Epithelial cell of esophagus (primary cell): ENCODE results near the gene LIMCH1.

Experiments used
- DNase-seq: peaks from one replicate; pipeline ENCODE4 v3.0.0; 2010; ENCODE audit warnings: low read depth
- H3K4me3 ChIP-seq: 2 replicates; pipeline ENCODE4 v1.5.1; 2011; ENCODE audit warnings: mild to moderate bottlenecking, low read length, control low read depth
- CTCF ChIP-seq: IDR thresholded peaks from 2 replicates; pipeline ENCODE4 v1.5.1; 2011; ENCODE audit warnings: low read depth, mild to moderate bottlenecking, low read length, control low read depth, inconsistent platforms; ENCODE audit not compliant: insufficient read depth; ENCODE audit errors: missing control alignments

Gene LIMCH1

GRCh38 chr4:41599192-41599786 lies 61.3 kb downstream of the LIMCH1 start:
- DNase-seq, result no peak
- no peak overlapping the region for H3K4me3 ChIP-seq
- TF ChIP-seq CTCF, result no peak

DNA sequence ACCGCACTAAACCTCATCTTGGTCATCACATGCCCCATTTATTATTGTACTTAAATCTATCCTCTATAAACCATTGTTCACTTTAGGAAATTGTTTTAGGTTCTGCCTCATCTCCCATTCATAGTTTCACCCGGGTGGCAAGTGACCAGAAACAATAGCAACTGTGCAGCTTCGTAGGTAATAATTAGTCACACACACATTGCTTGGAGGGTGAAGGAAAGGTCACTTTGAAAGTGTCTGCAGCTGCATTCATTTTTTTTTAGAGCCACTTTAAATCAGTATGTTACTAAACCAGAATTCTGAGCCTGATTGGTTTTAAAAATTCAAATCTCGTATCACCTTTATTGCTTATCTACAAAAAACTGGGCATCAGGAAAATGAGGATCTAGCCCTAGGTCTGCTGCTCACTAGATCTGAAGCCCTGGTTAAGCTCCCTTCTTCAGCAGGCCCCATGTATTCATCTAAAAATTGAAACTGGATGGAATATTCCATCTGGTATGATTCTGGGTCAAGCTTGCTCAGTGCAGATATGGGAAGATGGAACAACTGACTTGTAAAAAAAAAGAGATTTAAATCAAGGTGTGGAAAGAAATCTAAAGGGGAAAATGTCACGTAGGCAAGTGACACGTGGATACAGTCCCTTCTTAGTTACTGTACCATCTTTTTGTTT lies 62.4 kb downstream of the LIMCH1 start:
- no peak overlapping the region for H3K4me3 ChIP-seq
- TF ChIP-seq CTCF, result no peak
- DNase-seq, result peak; percentile 13

DNA sequence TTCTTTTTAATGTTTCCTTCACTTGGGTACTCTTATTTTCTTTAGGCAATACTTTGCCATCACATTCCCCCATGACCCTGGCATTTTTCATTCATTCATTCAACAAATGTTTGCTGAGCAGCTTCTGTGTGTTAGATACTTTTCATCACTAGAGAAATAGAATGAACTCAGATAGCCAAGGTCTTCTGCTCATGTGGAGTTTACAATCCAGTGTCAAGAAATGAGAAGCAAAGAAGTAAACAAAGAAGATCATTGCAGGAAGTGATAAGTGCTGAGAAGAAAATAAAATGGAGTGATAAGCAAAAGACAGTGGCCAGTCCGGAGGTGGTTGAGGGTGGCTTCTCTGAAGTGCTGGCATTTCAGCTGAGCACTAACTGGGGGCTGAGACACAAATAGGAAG lies 63.1 kb downstream of the LIMCH1 start:
- no peak overlapping the region for H3K4me3 ChIP-seq
- TF ChIP-seq CTCF, result no peak
- DNase-seq, result no peak

- no peak overlapping the region for H3K4me3 ChIP-seq
- DNase-seq, result no peak
- TF ChIP-seq CTCF, result no peak
These were observed 64.2 kb downstream of the LIMCH1 start for GRCh38 chr4:41602113-41602512.

DNA sequence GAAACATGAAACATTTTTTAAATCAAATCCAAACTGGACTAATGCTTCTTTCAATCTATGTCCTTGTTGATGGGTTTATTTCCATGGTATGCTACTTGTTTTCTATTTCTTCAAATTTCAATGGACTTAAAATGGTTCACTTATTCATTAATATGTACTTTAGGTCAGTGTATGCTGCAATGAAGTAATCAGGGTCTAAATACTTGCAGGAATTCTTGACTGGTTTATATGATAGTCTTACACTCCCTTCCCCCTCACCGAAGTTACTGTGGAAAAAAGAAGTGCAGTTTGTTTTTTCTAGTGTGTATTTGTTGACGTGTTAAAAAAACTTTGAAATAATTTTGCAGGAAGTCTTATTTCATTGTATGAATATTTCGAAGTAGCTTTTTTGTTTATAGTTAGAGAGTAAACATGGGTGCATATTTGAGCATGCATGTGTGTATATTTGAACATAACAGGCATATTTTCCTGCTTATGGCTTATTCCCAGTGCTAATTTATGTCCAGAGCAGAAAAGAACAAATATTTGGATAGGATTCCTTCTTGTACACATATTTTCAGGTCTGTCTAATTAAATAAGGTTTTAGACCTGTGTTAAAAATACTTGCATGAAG lies 65.0 kb downstream of the LIMCH1 start:
- no peak for TF ChIP-seq CTCF
- DNase-seq, result no peak

DNA sequence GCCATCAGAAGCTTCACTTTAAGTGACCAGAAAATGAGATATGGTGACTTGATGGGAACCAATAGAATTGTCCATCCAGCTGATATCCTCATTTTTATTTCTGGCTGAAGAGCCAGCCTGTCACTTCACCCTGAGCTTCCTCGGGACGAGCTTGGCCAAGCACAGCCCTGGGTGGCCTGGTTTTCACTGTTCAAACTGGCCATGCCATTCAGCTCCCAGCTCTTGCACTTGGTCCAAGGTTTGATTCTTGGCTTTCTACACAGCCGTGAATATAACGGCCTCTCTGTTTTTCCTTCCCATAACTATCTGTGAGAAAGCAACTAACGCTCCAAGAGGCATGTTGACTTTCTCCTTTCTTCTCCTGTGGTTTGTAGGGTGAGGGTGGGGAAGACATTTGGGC lies 71.9 kb downstream of the LIMCH1 start:
- no peak overlapping the region for H3K4me3 ChIP-seq
- no peak for TF ChIP-seq CTCF
- DNase-seq, result no peak

More for the DNA sequence above, 65.0 kb downstream of the LIMCH1 start:
- H3K4me3 ChIP-seq, result no peak overlapping the region
